ENCODE results near the gene EVI5L.

The EVI5L gene

GRCh38 chr19:7840629-7841028 lies 10.6 kb downstream of the EVI5L start:
- ChIA-PET POLR2A (no interaction called here), CTCF (interaction anchor here (5.4 kb wide), 1 partner anchor 13 kb away, joined by 31 read pairs; no protein-coding TSS in a partner anchor)
- no peak overlapping the region for H3K4me3 ChIP-seq (ENCODE audit: low read depth, low read length)
- no peak for DNase-seq (ENCODE audit: low read depth, low spot score)
- no peak for TF ChIP-seq CTCF (IDR thresholded peaks at IDR 0.05; ENCODE audit: insufficient read depth, low read length, missing control alignments)

- no peak overlapping the region for H3K4me3 ChIP-seq (ENCODE audit: low read depth, low read length)
- CTCF ChIA-PET = no interaction called here
- TF ChIP-seq CTCF (IDR thresholded peaks at IDR 0.05; ENCODE audit: insufficient read depth, low read length, missing control alignments) = no peak
- DNase-seq (ENCODE audit: low read depth, low spot score) = no peak
- POLR2A ChIA-PET = no interaction called here
Measured at GRCh38 chr19:7841751-7842660, 12.0 kb downstream of the EVI5L start.

- no peak for TF ChIP-seq CTCF (IDR thresholded peaks at IDR 0.05; ENCODE audit: insufficient read depth, low read length, missing control alignments)
- ChIA-PET POLR2A (no interaction called here), CTCF (no interaction called here)
- no peak overlapping the region for H3K4me3 ChIP-seq (ENCODE audit: low read depth, low read length)
- no peak for DNase-seq (ENCODE audit: low read depth, low spot score)
Measured at GRCh38 chr19:7842661-7843294, 12.8 kb downstream of the EVI5L start.

- DNase-seq (ENCODE audit: low read depth, low spot score) = no peak
- POLR2A ChIA-PET = interaction anchor here (0.7 kb wide), 1 partner anchor 691 kb away, joined by 3 read pairs; no protein-coding TSS in a partner anchor
- no peak for TF ChIP-seq CTCF (IDR thresholded peaks at IDR 0.05; ENCODE audit: insufficient read depth, low read length, missing control alignments)
- CTCF ChIA-PET = interaction anchor here (1.0 to 3.3 kb wide), 2 partner anchors 10 to 101 kb away, joined by 3 to 21 read pairs; no protein-coding TSS in a partner anchor
- no peak overlapping the region for H3K4me3 ChIP-seq (ENCODE audit: low read depth, low read length)
Measured at GRCh38 chr19:7843521-7843920, 13.5 kb downstream of the EVI5L start.

- H3K4me3 ChIP-seq (ENCODE audit: low read depth, low read length) = no peak overlapping the region
- ChIA-PET CTCF (interaction anchor here (1.0 to 3.3 kb wide), 2 partner anchors 10 to 100 kb away, joined by 3 to 21 read pairs; no protein-coding TSS in a partner anchor), POLR2A (interaction anchor here (0.7 kb wide), 1 partner anchor 690 kb away, joined by 3 read pairs; no protein-coding TSS in a partner anchor)
- no peak for TF ChIP-seq CTCF (IDR thresholded peaks at IDR 0.05; ENCODE audit: insufficient read depth, low read length, missing control alignments)
- DNase-seq (ENCODE audit: low read depth, low spot score) = no peak
Measured at GRCh38 chr19:7844405-7844804, 14.4 kb downstream of the EVI5L start.

GRCh38 chr19:7844951-7845350 lies 14.9 kb downstream of the EVI5L start:
- H3K4me3 ChIP-seq (ENCODE audit: low read depth, low read length) = no peak overlapping the region
- TF ChIP-seq CTCF (IDR thresholded peaks at IDR 0.05; ENCODE audit: insufficient read depth, low read length, missing control alignments) = no peak
- CTCF ChIA-PET = interaction anchor here (3.3 kb wide), 1 partner anchor 9 kb away, joined by 21 read pairs; no protein-coding TSS in a partner anchor
- POLR2A ChIA-PET = no interaction called here
- DNase-seq (ENCODE audit: low read depth, low spot score) = no peak

Measured in AG04449 (cell line).